Measurements from ENCODE around the gene SHANK3. TPM values are rescaled to one million over a fixed set of nuclear protein-coding genes. Genes with fewer than 3 reads are reported as not detected.

Gene SHANK3
- total and polyA plus RNA-seq, 2 of the 8 experiments (the other 6 are each of a cell fraction or from before 2014, with no cell fraction given): 1.5 to 6.0 TPM

DNA sequence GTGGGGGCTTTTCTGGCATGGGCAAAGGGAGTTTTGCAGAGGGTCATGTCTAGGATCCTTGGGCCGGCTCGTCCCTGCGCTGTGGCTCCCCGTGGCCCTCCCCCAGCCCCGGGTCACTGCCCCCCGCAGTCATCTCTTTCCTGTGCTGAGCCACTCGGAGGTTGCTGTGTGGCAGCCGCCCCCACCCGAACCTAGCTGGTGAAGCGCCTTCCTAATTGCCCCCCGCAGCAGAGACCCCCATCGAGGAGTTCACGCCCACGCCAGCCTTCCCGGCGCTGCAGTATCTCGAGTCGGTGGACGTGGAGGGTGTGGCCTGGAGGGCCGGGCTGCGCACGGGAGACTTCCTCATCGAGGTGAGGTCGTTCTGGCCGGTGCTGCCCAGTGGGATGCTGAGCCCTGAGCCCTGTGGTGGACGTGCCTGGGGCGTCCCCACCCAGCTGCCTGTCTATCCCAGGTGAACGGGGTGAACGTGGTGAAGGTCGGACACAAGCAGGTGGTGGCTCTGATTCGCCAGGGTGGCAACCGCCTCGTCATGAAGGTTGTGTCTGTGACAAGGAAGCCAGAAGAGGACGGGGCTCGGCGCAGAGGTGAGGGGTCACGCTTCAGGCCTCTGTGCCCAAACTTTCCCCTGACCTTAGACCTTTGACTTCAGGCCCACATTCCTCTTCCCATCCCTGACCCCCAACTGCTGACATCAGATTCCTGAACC is 32.0 kb downstream of the SHANK3 start (continued):
- TF ChIP-seq CREB1 (IDR thresholded peaks at IDR 0.05) (no peak), TAF1 (IDR thresholded peaks at IDR 0.05; ENCODE audit: low read depth, low read length) (no peak), GTF2F1 (IDR thresholded peaks at IDR 0.05; ENCODE audit: borderline replicate concordance, low read depth, low read length) (no peak), EZH2 (IDR thresholded peaks at IDR 0.05; ENCODE audit: low read depth, low read length, severe bottlenecking) (no peak), CEBPB (IDR thresholded peaks at IDR 0.05; ENCODE audit: low read depth, low read length) (no peak), POLR2AphosphoS5 (IDR thresholded peaks at IDR 0.05; ENCODE audit: low read depth, low read length) (no peak), SAP30 (IDR thresholded peaks at IDR 0.05; ENCODE audit: insufficient read depth, insufficient replicate concordance, low read length) (no peak), CHD1 (IDR thresholded peaks at IDR 0.05; ENCODE audit: low read depth, low read length) (no peak), POU5F1 (IDR thresholded peaks at IDR 0.05; ENCODE audit: low read depth, low read length) (no peak)
